GM21576 (cell line): ENCODE results near the gene KDM5B.
"Not testable (repeated sequence)": the region's sequence is repeated elsewhere in the genome, so short reads cannot be mapped to it uniquely, and the experiment has no call there.

Experiments used
- ATAC-seq: cut with Tn5 transposase; IDR thresholded peaks from one replicate; pipeline ENCODE4 v1.9.1; 2021; ENCODE audit warnings: mild to moderate bottlenecking, moderate library complexity; ENCODE audit not compliant: unreplicated experiment

KDM5B gene

GRCh38 chr1:202815120-202815519, 6.9 kb upstream of the KDM5B start:
- no peak for ATAC-seq

GRCh38 chr1:202812176-202813026, 4.2 kb upstream of the KDM5B start:
- ATAC-seq, result no peak

- ATAC-seq, result peak; percentile 20
These were observed 3.3 kb upstream of the KDM5B start for GRCh38 chr1:202811296-202812175.

GRCh38 chr1:202810615-202811295, 2.5 kb upstream of the KDM5B start, which contains the start of gene PCAT6:
TSS of gene PCAT6 (plus strand) at chr1:202810954.
- peak; percentile 72 for ATAC-seq

GRCh38 chr1:202810193-202810614, 2.0 kb upstream of the KDM5B start:
- no peak for ATAC-seq

GRCh38 chr1:202809597-202810159, 1.5 kb upstream of the KDM5B start:
- ATAC-seq, result no peak

- ATAC-seq, result no peak
These were observed 733 bp downstream of the KDM5B start for GRCh38 chr1:202807451-202807925.

- no peak for ATAC-seq
These were observed 1.3 kb downstream of the KDM5B start for GRCh38 chr1:202806845-202807450.

- ATAC-seq, result no peak
These were observed 2.1 kb downstream of the KDM5B start for GRCh38 chr1:202805886-202806844.

- ATAC-seq, result no peak
These were observed 4.1 kb downstream of the KDM5B start for GRCh38 chr1:202804126-202804525.

- no peak for ATAC-seq
These were observed 5.0 kb downstream of the KDM5B start for GRCh38 chr1:202802998-202803932.

- no peak for ATAC-seq
These were observed 6.2 kb downstream of the KDM5B start for GRCh38 chr1:202802034-202802433.

GRCh38 chr1:202801175-202801574, 7.0 kb downstream of the KDM5B start:
- no peak for ATAC-seq

GRCh38 chr1:202800742-202801141, 7.5 kb downstream of the KDM5B start:
- ATAC-seq, result no peak

GRCh38 chr1:202798792-202799331, 9.4 kb downstream of the KDM5B start:
- ATAC-seq, result no peak

- no peak for ATAC-seq
These were observed 10.0 kb downstream of the KDM5B start for GRCh38 chr1:202798260-202798659.

GRCh38 chr1:202796670-202797069, 11.6 kb downstream of the KDM5B start:
- ATAC-seq, result no peak

- not testable (repeated sequence) for ATAC-seq
These were observed 13.3 kb downstream of the KDM5B start for GRCh38 chr1:202794931-202795330.
